Stimulated activated CD4-positive, alpha-beta T cell treated with anti-CD3 and anti-CD28 coated beads, Interleukin-2, amount 100 ng/mL, for 4 hours (primary cell): ENCODE measurements around the gene USP43.

ENCODE experiments used
- DNase-seq: peaks from one replicate; pipeline ENCODE4 v3.0.0-alpha.2; 2020; ENCODE audit warnings: low read depth

USP43 gene

DNA sequence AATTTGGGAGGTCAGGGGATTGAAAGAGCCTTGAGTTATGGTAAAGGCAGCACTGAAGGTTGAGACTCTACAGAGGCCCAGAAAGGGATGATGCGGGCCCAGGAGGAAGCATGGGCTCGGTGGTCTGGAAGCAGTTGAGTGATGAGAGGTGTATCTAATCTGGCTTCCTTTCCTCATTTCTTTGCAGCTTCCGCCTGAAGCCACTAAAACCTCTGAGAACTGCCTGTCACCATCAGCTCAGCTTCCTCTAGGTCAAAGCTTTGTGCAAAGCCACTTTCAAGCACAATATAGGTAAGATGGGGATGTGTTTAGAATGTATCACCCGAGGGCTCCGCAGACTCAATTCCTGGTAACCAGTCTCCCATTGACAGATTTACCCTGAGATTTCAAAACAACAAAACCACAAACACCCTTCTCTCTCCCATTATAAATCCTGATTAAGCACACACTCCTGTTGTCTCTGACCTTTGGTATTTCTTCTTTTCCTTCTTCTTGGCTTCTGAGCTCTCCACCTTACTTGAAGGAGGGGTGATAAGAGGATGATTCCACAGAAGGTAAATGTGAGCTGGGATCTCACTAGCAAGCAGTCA is 21.2 kb downstream of the USP43 start:
- no peak for DNase-seq

DNA sequence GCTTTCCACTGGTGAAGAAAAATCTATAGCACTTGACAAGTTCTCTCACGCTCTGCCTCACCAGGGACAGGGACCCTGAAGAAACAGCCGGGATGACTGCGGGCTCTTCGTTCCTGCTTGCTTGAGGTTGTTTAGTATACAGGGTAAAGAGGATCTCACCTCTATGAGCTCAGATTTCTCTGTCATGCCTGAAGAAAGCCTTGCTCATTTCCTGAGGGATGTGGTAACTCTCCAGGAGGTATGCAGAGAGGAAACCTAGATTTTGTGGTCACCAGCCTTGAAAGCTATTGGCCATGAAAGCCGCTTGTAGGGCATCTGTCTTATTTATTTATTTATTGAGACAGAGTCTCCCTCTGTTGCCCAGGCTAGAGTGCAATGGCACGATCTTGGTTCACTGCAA is 23.2 kb downstream of the USP43 start:
- no peak for DNase-seq

DNA sequence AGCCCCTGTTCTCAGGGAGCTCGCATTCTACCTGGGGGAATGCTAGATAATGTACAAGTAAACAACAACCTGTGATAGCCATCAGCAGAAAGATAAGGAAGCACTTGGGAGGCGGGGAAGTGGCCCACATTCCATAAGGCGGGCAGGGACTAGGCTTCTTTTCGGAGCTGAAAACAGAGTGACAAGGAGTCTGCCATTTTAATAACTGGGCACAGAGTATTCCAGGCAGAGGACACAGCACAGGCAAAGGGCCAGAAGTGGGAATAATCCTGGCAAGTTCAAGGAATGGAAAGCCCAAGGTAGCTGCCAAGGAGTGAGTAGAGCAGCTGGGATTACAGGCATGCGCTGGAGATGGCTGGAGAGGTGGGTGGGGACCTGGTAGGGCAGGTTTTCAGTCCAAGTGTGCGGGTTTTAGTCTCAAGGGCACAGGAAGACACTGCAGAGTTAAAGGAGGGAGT is 24.3 kb downstream of the USP43 start:
- no peak for DNase-seq

DNA sequence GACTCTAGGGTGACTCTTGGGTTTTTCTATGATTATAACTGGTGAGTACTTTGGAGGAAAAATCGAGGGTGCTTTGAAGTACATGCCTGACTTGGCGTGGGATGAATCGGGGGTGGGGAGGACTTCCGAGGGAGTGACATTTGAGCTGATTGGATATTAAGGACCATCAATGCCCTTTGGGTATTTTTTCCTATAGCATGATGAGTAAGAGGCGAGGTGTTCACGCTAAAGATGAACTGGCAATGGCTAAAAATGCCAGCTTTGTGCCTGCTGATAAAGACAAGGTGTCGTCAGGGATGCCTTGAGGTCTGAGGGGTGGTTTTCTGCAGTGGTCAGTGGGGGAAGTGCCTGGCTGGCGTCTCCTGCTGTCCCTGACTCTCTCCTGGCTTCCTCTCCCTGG is 25.3 kb downstream of the USP43 start:
- DNase-seq = no peak

DNA sequence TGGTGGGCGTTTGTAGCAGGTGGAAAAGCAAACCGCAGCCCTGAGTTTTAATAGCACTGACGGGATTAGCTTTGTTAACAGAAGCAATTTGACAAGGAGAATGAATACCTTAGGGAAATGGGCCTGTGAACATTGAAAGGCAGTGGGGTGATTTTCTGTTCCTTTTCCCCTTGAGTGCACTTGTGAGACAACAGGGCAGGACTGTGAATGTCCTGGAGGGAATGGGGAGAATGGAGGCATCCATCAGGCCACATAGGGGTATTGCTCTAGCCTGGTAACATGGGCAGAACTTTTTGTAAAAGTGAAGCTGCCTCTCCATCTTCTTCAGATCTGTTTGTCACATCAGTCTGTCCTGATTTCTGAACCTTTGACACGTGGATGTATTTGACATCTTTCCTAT is 26.2 kb downstream of the USP43 start:
- no peak for DNase-seq

DNA sequence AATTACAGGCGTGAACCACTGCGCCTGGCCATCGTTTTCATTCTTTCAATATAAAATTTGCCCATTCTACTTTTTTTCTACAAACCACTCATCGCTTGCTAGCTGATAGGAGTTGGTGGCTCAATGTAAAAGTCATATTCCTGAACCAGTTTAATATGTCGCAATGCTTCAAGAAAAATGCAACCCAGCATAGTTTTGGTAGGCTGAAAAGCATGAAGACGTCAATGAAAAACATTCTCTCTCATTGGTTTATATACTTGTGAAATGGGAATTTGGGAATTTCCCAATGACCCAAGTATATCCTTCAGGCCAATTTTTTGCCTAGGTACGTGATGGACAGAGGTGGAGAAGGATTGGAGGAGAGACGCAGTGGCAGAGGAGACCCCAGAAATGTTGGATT is 26.9 kb downstream of the USP43 start:
- no peak for DNase-seq

DNA sequence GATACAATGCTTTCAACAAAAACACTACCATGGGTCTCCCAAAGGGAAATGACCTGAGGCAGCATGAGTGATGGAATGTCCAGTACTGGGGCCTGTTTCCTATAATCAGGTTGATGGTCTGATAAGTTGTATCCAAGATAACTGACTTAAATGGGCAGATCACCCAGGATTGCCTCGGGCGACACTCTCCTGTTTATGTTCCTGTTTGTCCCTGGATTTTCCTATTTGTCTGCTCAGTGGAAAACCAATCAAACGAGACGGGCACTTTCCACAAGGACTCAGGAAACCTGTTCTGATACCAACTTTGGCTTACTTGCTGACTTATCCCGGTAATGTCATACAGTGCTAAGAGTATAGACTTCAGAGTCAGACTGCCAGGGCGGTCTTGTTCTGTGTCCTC is 27.4 kb downstream of the USP43 start:
- DNase-seq = no peak

DNA sequence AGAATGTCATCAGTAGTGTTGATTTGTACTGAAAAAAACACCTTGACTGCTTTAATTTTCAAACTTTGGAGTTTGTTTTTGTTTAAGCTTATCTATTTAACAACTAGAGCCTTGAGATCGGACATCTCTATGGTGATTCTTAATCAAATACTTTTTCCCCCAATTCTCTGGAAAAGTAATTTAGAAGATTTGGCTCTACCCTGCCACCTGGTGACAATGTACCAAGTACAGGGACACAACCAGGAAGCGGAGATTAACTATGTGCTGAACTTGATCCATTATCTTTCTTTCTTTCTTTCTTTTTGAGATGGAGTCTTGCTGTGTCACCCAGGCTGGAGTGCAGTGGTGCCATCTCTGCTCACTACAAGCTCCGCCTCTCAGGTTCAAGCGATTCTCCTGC is 30.8 kb downstream of the USP43 start:
- DNase-seq = no peak

DNA sequence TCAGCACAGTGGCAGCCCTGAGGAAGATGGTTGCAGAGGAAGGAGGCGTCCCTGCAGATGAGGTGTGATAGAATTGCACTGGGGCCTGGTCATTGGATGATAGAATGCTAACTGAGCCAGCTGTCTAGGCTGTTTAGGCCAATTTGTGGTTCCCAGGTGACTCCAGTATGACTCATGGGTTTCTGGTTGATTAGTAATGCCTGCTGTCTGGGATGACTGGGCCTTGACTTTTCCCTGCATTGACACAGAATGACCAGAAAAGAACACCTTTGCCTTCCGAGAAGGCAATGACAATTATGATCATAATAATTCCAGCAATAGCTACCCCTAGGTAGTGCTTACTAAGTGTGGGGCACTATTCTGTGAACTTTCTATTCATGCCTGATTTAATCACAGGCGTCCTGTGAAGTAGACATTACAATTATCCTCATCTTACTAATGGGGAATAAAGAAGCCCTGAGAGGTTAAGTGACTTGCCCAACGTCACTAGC is 31.5 kb downstream of the USP43 start:
- DNase-seq = no peak

DNA sequence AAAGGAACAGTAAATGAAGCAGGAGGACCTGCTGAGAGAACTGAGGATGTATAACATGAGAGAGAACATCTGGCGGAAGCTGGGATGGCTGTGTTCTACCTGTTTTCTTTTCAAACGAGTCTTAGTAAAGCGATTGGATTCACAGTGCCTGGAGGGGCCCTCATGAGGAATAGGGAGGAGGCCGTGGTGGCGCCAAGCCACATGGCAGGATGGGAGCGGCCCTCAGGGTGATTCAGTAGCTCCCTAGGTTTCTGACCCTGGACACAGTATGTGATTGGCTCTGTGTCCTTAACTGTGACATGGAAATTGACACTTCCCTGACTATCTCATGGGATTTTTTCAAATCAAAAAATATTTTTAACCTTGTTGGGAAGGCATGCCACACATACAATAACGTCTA is 32.1 kb downstream of the USP43 start:
- DNase-seq = no peak

DNA sequence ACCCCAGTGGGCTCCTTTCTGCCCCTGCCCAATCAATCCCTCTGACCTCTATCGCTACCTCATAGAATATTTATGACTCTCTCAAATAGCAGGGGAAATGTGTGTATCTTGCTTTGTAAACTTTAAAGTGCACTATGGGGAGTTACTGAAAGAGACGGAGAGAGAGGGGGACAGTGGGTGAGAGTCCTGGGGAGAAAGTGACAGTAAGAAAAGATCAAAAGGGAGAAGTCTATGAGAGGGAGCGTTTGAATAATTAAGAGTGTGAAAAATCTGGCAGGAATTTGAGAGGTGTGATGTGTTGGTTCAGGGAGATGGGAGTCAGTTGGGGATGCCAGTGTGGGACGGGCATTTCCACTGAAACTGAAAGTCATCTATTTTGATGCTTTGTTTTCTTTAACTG is 32.6 kb downstream of the USP43 start:
- no peak for DNase-seq

DNA sequence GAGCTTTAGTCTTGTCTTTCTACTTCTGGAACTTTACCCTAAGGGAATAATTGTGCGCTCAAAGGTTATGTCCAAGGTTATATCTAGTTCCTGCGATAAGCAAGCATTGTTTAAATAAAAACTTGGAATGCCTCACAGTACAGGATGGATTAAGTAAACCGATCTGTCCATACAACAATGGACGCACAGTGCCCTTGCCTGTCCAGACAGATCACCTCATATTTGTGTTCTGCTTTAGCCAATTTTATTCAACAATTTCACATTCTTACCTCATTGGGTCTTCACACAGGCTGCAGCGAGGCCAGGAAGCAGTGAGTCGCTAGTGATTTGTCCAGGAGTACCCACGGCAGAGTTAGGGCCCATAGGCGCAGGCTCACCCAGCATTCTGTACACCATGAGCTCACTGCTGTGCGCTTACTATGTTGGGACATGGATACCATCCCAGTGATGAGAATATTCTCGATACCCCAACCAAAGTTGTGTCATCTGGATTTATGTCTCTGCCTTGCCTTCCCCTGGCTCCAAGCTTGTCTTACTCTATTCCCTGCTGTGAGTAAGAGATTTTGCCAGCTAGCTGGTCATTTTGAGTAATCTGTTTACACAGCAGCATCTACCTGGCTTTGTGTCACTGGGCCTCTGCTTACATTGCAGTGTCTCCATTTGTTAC is 39.8 kb downstream of the USP43 start:
- DNase-seq = no peak

DNA sequence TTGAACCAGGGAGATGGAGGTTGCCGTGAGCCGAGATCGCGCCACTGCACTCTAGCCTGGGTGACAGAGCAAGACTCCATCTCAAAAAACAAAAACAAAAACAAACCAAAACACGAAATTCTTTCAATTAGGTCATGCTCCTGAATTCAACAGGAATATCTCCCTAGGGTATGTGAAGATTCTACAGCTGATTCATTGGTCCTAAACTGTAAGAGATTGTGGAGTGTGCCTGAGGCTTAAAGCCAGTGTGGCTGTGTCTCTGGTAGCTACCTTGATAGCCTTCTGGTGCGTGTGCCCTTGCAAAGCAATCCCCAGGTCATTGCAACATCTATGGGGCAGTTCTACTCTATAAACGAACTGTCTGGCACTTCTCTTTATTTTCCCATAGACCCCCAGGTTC is 48.4 kb downstream of the USP43 start:
- no peak for DNase-seq

DNA sequence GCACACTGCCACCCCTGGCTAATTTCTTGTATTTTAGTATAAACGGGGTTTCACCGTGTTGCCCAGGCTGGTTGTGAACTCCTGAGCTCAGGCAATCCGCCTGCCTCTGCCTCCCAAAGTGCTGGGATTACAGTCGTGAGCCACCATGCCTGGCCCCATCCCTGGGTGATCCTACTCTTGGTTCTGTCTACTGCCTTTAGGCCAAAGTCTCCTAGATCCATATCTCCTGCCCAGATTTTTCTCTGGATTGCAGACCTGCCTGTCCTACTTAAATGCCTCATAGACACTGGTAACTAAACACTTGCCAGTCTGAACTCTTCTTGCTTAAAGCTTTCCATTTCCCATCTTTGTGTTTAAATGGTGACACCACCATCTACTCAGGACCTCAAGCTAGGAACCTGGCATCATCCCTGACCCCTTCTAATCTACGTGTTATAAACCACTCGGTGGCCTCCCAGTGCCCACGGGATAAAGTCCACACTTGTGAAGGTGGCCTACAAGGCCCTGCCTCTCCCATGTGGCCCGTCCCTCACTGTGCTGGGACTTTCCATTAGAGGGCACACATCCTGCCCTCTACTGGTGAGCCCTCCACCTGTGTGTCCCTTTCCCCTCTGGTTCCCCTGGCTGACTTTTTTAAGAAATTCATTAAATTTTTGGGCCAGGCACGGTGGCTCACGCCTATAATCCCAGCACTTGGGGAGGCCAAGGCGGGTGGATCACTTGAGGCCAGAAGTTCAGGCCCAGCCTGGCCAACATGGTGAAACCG is 51.1 kb downstream of the USP43 start:
- DNase-seq = no peak

DNA sequence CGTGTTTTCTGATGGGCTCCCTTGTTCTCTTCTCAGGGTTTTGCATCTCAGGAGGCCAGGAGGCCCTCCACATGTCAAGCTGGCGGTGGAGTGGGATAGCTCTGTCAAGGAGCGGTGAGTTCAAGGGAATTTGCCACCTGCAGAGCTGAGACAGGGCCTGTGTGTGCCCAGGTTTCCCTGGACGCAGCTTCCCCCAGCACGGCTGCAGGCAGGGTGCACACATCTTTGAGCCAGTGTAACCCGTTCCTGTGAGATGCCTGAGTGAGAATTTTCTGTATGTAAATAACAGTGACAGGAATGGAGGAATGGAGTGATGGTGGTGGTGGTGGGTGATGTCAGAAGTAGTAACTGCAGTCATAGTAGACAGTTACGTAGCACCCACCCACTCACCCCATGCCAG is 54.8 kb downstream of the USP43 start:
- no peak for DNase-seq

DNA sequence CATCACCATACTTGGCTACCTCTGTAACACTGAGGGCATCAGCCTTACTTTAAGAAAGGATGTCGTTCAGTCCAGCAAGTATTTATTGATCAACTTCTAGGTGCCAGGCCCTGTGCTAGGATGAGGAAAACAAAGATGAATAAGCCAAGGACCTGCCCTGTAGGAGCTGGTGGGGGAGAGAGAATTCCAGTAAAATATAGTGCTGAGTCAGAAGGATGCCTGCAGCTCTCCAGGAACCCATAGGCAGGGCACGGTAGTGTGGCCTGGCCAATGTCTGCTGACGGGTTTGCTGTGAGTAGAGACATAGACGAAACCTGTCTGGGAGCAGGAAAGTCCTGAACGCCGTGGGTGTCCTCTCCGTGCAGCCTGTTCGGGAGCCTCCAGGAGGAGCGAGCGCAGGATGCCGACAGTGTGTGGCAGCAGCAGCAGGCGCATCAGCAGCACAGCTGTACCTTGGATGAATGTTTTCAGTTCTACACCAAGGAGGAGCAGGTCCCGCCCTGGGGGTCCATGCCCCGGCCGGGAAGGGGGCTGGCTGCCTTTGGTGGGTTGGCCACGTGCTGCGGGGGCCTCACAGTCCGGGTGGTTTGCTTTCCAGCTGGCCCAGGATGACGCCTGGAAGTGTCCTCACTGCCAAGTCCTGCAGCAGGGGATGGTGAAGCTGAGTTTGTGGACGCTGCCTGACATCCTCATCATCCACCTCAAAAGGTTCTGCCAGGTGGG is 55.6 kb downstream of the USP43 start:
- no peak for DNase-seq

DNA sequence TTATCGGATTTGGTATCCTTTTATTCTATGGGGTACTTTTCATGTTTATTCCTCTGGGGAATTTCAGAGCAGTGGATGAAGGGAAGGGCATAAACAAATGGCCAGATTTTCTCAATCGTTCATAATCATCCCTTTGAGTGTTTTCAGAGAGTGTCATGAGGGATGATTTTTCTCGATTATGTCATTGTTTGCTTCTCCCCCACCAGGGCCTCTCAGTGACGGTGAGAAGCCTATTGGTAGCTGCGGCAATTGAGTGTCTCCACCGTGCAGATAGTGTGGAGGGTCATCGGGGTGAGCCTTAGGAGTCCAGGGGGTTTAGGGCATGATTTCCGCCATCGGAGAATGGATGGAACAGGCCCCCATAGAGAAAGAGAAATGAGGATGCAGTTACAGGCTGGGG is 57.2 kb downstream of the USP43 start:
- DNase-seq = no peak

DNA sequence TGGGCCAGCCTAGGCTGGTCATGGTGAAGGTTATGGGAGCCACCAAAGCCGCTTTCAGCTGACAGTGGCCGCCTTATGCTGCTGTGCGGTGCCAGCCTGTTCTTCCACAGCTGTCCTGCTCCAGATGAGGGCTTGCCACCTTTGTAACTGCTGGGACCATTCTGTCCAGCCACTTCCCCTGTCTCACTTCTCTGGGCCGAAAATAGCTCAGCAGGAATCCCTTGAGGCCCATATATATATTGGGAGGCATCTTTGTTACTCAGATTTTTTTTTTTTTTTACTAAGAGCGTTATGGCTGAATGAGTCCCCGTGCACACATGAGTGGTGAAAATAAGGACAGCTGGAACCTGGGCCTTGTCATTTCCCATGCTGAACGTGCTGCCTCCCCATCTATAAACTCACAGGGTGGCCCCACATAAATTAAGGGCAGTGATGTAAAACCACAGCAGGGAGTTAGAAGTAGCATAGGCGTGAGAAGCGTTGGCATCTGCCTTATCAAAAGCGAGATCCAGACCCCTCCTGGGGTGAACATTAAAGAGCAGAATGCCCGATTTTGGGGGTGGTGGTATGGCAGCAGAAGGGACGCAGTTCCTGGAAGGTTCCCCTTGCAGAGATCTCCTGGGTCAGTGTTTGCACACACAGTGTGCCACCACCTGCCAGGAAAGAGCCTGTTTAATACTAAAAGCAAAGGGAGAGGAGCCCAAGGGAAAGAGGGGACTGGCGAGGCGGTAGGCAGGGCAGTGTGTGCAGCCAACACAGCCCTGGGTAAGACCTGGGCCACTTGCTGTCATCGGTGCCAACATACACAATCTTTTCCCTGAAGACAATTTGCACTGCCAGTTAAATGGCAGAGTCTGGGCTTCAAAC is 57.8 kb downstream of the USP43 start:
- DNase-seq = no peak

DNA sequence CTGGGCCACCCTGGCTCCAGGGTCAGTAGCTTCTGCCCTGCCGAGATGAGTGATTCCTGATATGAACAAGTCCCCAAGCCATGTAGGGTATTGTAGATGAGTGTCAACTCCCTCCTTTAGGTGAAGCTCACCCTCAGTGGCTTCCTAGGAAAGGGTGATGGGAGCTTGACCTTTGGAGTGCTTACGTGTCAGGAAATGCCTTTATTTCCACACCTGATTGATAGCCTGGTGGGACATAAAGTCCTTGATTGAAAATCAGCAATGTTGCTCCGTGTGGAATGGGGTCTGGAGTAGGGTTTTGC is 58.4 kb downstream of the USP43 start:
- no peak for DNase-seq

DNA sequence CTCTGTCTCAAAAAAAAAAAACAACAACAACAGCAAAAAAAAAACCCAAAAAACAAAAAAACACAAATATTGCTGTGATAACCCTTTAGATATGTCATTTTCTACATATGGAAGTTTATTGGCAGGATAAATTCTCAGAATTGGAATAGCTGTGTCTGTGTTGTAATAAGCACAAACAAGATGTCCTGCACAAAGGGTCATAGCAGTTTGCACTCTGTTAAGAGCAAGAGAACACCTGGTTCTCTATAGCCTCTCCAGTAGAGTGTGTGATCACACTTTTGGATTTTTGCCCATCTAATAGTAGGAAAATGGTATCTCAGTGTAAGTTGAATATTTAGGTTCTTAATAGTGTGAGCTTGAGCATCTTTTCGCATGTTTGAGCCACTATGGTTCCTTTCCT is 60.4 kb downstream of the USP43 start:
- DNase-seq = no peak

DNA sequence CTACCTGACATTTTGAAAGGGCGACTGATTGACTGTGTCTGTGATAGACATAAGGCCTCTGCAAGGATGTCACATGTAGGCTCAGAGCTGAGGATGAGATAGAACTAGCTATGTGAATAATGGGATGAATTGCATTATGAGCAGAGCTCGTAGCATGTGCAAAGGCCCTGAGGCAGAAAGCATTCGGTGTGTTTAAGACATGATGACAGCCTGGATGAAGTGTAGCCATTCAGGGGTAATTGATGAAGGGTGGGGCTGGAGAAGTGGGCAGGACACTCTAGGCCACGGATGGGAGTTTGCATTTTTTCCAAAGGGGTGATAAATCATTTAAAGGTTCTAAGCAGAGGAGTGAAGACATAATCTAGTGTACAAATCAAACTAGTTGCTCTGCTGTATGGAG is 62.6 kb downstream of the USP43 start:
- no peak for DNase-seq

DNA sequence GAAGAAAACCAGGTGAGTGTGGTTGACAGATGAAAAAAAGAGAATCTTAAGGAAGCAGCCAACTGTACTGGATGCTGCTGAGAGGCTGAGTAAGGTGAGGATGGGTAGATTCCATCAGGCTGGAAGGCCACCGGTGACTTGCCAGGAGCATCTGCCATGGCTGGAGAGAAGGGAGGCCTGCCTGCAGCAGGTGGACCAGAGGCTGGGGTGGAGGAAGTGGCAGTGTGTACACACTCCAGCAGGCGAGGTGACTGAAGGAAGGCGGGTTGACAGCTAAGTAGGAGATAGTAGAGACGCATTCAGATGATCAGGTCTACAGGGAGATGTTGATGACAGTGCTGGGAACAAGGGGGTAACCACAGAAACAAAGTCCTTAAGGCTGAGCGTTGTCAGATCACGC is 69.5 kb downstream of the USP43 start:
- DNase-seq = no peak
